SHP77 treated with DMSO at 0.1 percent for 48 hours (cell line): ENCODE data around the gene OR6J1.
"Not testable (repeated sequence)": the region's sequence is repeated elsewhere in the genome, so short reads cannot be mapped to it uniquely, and the experiment has no call there.

Source experiments
- DNase-seq: peaks from one replicate; lab custom pipeline; 2025; lab: John Stamatoyannopoulos, UW

The OR6J1 gene

GRCh38 chr14:22644305-22644635 is at the start of gene OR6J1:
Gene OR6J1, minus strand, starts transcription at chr14:22644352. Its CDS starts 9,541 bp downstream, at chr14:22634811.
- DNase-seq = no peak

- DNase-seq = no peak
Measured at GRCh38 chr14:22692194-22692593, 48.0 kb upstream of the OR6J1 start.

- DNase-seq = no peak
Measured at GRCh38 chr14:22691171-22691570, 47.0 kb upstream of the OR6J1 start.

GRCh38 chr14:22689199-22689598 is 45.0 kb upstream of the OR6J1 start:
- DNase-seq = no peak

GRCh38 chr14:22687969-22688368 is 43.8 kb upstream of the OR6J1 start:
- DNase-seq = not testable (repeated sequence)

- not testable (repeated sequence) for DNase-seq
Measured at GRCh38 chr14:22686176-22686611, 42.0 kb upstream of the OR6J1 start.

- DNase-seq = no peak
Measured at GRCh38 chr14:22685467-22685866, 41.3 kb upstream of the OR6J1 start.

GRCh38 chr14:22683428-22683827 is 39.3 kb upstream of the OR6J1 start:
- not testable (repeated sequence) for DNase-seq

- DNase-seq = no peak
Measured at GRCh38 chr14:22678221-22678620, 34.1 kb upstream of the OR6J1 start.

GRCh38 chr14:22677551-22677950 is 33.4 kb upstream of the OR6J1 start:
- not testable (repeated sequence) for DNase-seq

- no peak for DNase-seq
Measured at GRCh38 chr14:22671622-22672021, 27.5 kb upstream of the OR6J1 start.

GRCh38 chr14:22668863-22669262 is 24.7 kb upstream of the OR6J1 start:
- DNase-seq = no peak

- no peak for DNase-seq
Measured at GRCh38 chr14:22668417-22668816, 24.3 kb upstream of the OR6J1 start.

GRCh38 chr14:22667881-22668280 is 23.7 kb upstream of the OR6J1 start:
- no peak for DNase-seq

- no peak for DNase-seq
Measured at GRCh38 chr14:22666203-22666893, 22.2 kb upstream of the OR6J1 start.

GRCh38 chr14:22664261-22664660 is 20.1 kb upstream of the OR6J1 start:
- DNase-seq = peak; percentile 48

GRCh38 chr14:22660654-22661053 is 16.5 kb upstream of the OR6J1 start:
- no peak for DNase-seq

GRCh38 chr14:22658946-22659345 is 14.8 kb upstream of the OR6J1 start:
- DNase-seq = no peak

GRCh38 chr14:22657861-22658260 is 13.7 kb upstream of the OR6J1 start:
- no peak for DNase-seq

GRCh38 chr14:22656945-22657731 is 13.0 kb upstream of the OR6J1 start:
- DNase-seq = no peak

- no peak for DNase-seq
Measured at GRCh38 chr14:22656226-22656625, 12.1 kb upstream of the OR6J1 start.

GRCh38 chr14:22653012-22653621 is 9.0 kb upstream of the OR6J1 start:
- DNase-seq = no peak

- DNase-seq = no peak
Measured at GRCh38 chr14:22651586-22651985, 7.4 kb upstream of the OR6J1 start.
